DOHH2 (cell line): Measurements from ENCODE around the gene GP5.

Experiments used
- H3F3A ChIP-seq: fragments of 200-600 bp; sonication (generic), shearing (Covaris generic); 2 replicates; pipeline ENCODE4 v1.6.0; 2016; ENCODE audit warnings: antibody characterized with exemption, mild to moderate bottlenecking; ENCODE audit not compliant: control insufficient read depth, insufficient read depth
- H3K27ac ChIP-seq: fragments of 200-600 bp; sonication (generic); 2 replicates; pipeline ENCODE4 v1.5.1; 2014; ENCODE audit warnings: low read depth, mild to moderate bottlenecking, low read length, moderate library complexity
- H3K27me3 ChIP-seq: fragments of 200-600 bp; sonication (generic); 2 replicates; pipeline ENCODE4 v1.6.1; 2014; ENCODE audit warnings: mild to moderate bottlenecking, low read length, mixed read lengths; ENCODE audit not compliant: control insufficient read depth
- H3K36me3 ChIP-seq: fragments of 200-600 bp; sonication (generic); 2 replicates; pipeline ENCODE4 v1.6.1; 2014; ENCODE audit warnings: mild to moderate bottlenecking, low read length, moderate library complexity, mixed read lengths; ENCODE audit not compliant: control insufficient read depth
- H3K4me1 ChIP-seq: fragments of 200-600 bp; sonication (generic); 2 replicates; pipeline ENCODE4 v1.6.1; 2014; ENCODE audit warnings: mild to moderate bottlenecking, low read length, mixed read lengths; ENCODE audit not compliant: control insufficient read depth
- H3K4me2 ChIP-seq: fragments of 200-600 bp; sonication (generic); 2 replicates; pipeline ENCODE4 v1.6.0; 2014; ENCODE audit warnings: mild to moderate bottlenecking, low read length, moderate library complexity
- H3K4me3 ChIP-seq: fragments of 200-600 bp; sonication (generic); 2 replicates; pipeline ENCODE4 v1.5.1; 2014; ENCODE audit warnings: mild to moderate bottlenecking, low read length, mixed read lengths
- H3K79me2 ChIP-seq: fragments of 200-600 bp; sonication (generic); 2 replicates; pipeline ENCODE4 v1.6.1; 2014; ENCODE audit warnings: mild to moderate bottlenecking, low read length, mixed read lengths; ENCODE audit not compliant: control insufficient read depth
- H3K9me2 ChIP-seq: fragments of 200-600 bp; sonication (generic); replicated peaks from 2 replicates; pipeline ENCODE4 v1.6.1; 2014; ENCODE audit warnings: mild to moderate bottlenecking, low read length, mixed read lengths; ENCODE audit not compliant: control insufficient read depth
- H3K9me3 ChIP-seq: fragments of 200-600 bp; sonication (generic); 2 replicates; pipeline ENCODE4 v1.6.1; 2014; ENCODE audit warnings: antibody characterized with exemption, low read length, mixed read lengths; ENCODE audit not compliant: control insufficient read depth, insufficient read depth
- H4K20me1 ChIP-seq: fragments of 200-600 bp; sonication (generic); 2 replicates; pipeline ENCODE4 v1.6.0; 2014; ENCODE audit warnings: low read depth, mild to moderate bottlenecking, antibody characterized with exemption, low read length, moderate library complexity; ENCODE audit not compliant: control insufficient read depth, insufficient read depth
- EZH2phosphoT487 ChIP-seq: fragments of 200-600 bp; sonication (generic); IDR thresholded peaks from 2 replicates; pipeline ENCODE4 v1.6.1; 2017; ENCODE audit warnings: borderline replicate concordance, mild to moderate bottlenecking, antibody characterized with exemption, low read length, moderate library complexity, mixed read lengths
- TF ChIP-seq, protein P1 (sequence below): fragments of 200-600 bp; sonication (generic); IDR thresholded peaks from one replicate; pipeline ENCODE4 v1.5.1; 2014; ENCODE audit warnings: antibody characterized with exemption, mild to moderate bottlenecking, low read depth, low read length; ENCODE audit not compliant: poor library complexity, severe bottlenecking

GP5 gene

DNA sequence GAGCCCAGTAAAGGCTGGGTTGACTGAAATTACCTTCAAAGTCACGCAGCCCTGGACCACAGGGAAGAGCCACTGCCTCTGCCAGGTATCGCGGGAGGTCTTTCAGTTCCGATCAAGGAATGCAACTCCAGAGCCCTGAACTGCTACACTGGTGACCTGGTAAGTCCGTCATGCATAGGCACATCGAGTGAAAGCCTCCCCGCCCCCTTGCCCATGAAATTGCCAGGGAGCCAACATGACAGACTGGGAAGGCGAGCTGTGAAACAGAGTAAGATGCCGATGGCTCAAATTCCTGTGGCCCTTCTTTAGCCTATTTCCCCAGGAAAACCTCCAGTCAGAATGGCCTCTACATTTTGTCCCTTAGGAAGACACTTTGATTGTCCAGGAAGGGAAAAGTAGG lies 2.3 kb upstream of the GP5 start:
- no peaks in the 10 kb centered on the region for H3K9me3 ChIP-seq
- no peaks in the 10 kb centered on the region for H3K9me2 ChIP-seq
- no peak overlapping the region for H3K4me3 ChIP-seq
- TF ChIP-seq, protein P1, sequence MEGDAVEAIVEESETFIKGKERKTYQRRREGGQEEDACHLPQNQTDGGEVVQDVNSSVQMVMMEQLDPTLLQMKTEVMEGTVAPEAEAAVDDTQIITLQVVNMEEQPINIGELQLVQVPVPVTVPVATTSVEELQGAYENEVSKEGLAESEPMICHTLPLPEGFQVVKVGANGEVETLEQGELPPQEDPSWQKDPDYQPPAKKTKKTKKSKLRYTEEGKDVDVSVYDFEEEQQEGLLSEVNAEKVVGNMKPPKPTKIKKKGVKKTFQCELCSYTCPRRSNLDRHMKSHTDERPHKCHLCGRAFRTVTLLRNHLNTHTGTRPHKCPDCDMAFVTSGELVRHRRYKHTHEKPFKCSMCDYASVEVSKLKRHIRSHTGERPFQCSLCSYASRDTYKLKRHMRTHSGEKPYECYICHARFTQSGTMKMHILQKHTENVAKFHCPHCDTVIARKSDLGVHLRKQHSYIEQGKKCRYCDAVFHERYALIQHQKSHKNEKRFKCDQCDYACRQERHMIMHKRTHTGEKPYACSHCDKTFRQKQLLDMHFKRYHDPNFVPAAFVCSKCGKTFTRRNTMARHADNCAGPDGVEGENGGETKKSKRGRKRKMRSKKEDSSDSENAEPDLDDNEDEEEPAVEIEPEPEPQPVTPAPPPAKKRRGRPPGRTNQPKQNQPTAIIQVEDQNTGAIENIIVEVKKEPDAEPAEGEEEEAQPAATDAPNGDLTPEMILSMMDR = no peak
- no peak for TF ChIP-seq EZH2phosphoT487
- no peak overlapping the region for H3K27ac ChIP-seq
- no peak overlapping the region for H3K4me2 ChIP-seq
- H3F3A ChIP-seq = peaks cover 13% of the 10 kb centered on the region
- H3K4me1 ChIP-seq = no peaks in the 10 kb centered on the region; the same call in 1 of the 2 replicates
- peaks cover 31% of the 10 kb centered on the region for H3K27me3 ChIP-seq
- no peaks in the 10 kb centered on the region for H3K79me2 ChIP-seq
- peaks cover 5% of the 10 kb centered on the region; the same call in 1 of the 2 replicates for H4K20me1 ChIP-seq
- peaks cover 16% of the 10 kb centered on the region for H3K36me3 ChIP-seq

DNA sequence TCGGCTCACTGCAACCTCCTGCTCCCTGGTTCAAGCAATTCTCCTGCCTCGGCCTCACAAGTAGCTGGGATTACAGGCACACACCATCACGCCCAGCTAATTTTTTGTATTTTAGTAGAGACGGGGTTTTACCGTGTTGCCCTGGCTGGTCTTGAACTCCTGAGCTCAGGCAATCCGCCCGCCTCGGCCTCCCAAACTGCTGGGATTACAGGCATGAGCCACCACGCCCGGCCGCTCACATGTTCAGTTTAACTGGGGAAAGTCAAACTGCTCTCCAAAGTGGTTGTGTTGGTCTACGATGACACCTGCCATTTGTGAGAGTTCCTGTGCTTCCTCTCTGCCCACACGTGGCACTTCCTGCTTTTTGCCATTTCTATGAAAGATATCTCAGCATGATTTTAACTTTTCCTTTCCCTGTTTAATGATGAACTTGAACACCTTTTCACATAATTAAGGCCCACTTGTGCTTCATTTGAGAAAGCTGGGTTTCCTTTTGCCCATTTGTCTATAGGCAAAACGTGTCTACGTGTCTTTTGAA lies 877 bp upstream of the GP5 start:
- no peaks in the 10 kb centered on the region; the same call in 1 of the 2 replicates for H3K4me1 ChIP-seq
- H3K9me3 ChIP-seq = no peaks in the 10 kb centered on the region
- H4K20me1 ChIP-seq = peaks cover 5% of the 10 kb centered on the region; the same call in 1 of the 2 replicates
- no peaks in the 10 kb centered on the region for H3K79me2 ChIP-seq
- H3K36me3 ChIP-seq = peaks cover 9% of the 10 kb centered on the region
- peaks cover 6% of the 10 kb centered on the region for H3F3A ChIP-seq
- H3K4me2 ChIP-seq = no peak overlapping the region
- H3K4me3 ChIP-seq = no peak overlapping the region
- H3K27me3 ChIP-seq = peaks cover 43% of the 10 kb centered on the region
- TF ChIP-seq, protein P1 = no peak
- TF ChIP-seq EZH2phosphoT487 = no peak
- no peak overlapping the region for H3K27ac ChIP-seq
- no peaks in the 10 kb centered on the region for H3K9me2 ChIP-seq

DNA sequence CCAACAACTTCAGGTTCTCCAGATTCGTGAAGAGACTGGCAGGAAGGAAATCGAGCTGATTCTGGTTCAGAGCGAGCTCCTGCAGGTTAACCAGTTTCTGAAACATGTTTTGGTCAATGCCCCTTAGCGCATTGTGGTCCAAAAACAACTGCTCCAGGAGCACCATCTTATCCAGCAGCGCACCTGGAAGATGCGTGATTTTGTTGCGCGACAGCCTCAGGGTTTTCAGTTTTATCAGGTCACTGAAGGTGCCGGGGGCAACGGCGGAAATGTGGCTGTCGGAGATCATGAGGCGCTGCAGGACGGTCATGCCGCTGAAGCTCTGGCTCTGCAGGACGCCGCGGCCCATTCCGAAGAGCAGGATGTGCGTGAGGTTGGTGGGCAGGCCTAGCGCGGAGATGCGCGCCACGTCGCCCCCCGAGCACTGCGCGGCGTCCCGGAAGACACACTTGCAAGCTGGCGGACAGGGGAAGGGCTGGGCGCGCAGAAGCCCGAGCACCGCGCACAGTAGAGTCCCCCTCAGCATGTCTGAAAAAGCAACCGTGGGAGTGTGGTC lies 1.2 kb downstream of the GP5 start:
- TF ChIP-seq EZH2phosphoT487 = peak; percentile 70; the same call in 1 of the 2 replicates
- TF ChIP-seq, protein P1 = no peak
- H3K79me2 ChIP-seq = no peaks in the 10 kb centered on the region
- H4K20me1 ChIP-seq = no peaks in the 10 kb centered on the region
- peak overlapping the region; percentile 34; the same call in 1 of the 2 replicates for H3K4me2 ChIP-seq
- H3K9me2 ChIP-seq = no peaks in the 10 kb centered on the region
- peaks cover 4% of the 10 kb centered on the region for H3F3A ChIP-seq
- no peaks in the 10 kb centered on the region for H3K36me3 ChIP-seq
- peaks cover 49% of the 10 kb centered on the region for H3K27me3 ChIP-seq
- H3K4me3 ChIP-seq = no peak overlapping the region
- no peaks in the 10 kb centered on the region; the same call in 1 of the 2 replicates for H3K4me1 ChIP-seq
- no peak overlapping the region for H3K27ac ChIP-seq
- no peaks in the 10 kb centered on the region for H3K9me3 ChIP-seq
